Trophoblast cell (in vitro differentiated cells and primary cell): Measurements from ENCODE around the gene ADRM1.

Experiments used
- DNase-seq, 2 donors: peaks; one replicate each; pipeline ENCODE4 v3.0.0-alpha.2; 2016
- H2AFZ ChIP-seq: 2 replicates; pipeline ENCODE4 v1.6.1; 2013; ENCODE audit warnings: low read length, moderate library complexity, mild to moderate bottlenecking; ENCODE audit not compliant: insufficient read depth, poor library complexity
- H2AK5ac ChIP-seq: 2 replicates; pipeline ENCODE4 v1.6.1; 2013; ENCODE audit warnings: mild to moderate bottlenecking, low read length
- H2BK120ac ChIP-seq: 2 replicates; pipeline ENCODE4 v1.6.1; 2013; ENCODE audit warnings: low read length, mild to moderate bottlenecking, moderate library complexity; ENCODE audit not compliant: insufficient read depth, poor library complexity
- H2BK12ac ChIP-seq: 2 replicates; pipeline ENCODE4 v1.6.1; 2013; ENCODE audit warnings: mild to moderate bottlenecking, low read length, moderate library complexity
- H2BK5ac ChIP-seq: 2 replicates; pipeline ENCODE4 v1.6.1; 2013; ENCODE audit warnings: low read length, low read depth, moderate library complexity, mild to moderate bottlenecking; ENCODE audit not compliant: poor library complexity
- H3K14ac ChIP-seq: 2 replicates; pipeline ENCODE4 v1.6.1; 2013; ENCODE audit warnings: mild to moderate bottlenecking, low read length
- H3K18ac ChIP-seq: 2 replicates; pipeline ENCODE4 v1.6.1; 2013; ENCODE audit warnings: mild to moderate bottlenecking, low read length
- H3K23ac ChIP-seq: 2 replicates; pipeline ENCODE4 v1.6.1; 2013; ENCODE audit warnings: low read length
- H3K27ac ChIP-seq: 2 replicates; pipeline ENCODE4 v1.5.1; 2013; ENCODE audit warnings: low read depth, mild to moderate bottlenecking, inconsistent platforms, low read length, moderate library complexity
- H3K27me3 ChIP-seq: 2 replicates; pipeline ENCODE4 v1.6.1; 2013; ENCODE audit warnings: inconsistent platforms, mild to moderate bottlenecking, low read length, moderate library complexity; ENCODE audit not compliant: insufficient read depth
- H3K36me3 ChIP-seq, 2 experiments: 1 replicate in 1 of 2; 2 replicates in 1 of 2; pipeline ENCODE4 v1.6.1; 2013; ENCODE audit warnings: low read length in 2 of 2, mild to moderate bottlenecking in 2 of 2, moderate library complexity in 1 of 2; ENCODE audit not compliant: insufficient read depth in 2 of 2, control insufficient read depth in 1 of 2
- H3K4ac ChIP-seq: 2 replicates; pipeline ENCODE4 v1.6.1; 2013; ENCODE audit warnings: low read depth, mild to moderate bottlenecking, low read length, moderate library complexity
- H3K4me1 ChIP-seq, 2 experiments: 1 replicate in 1 of 2; 2 replicates in 1 of 2; pipeline ENCODE4 v1.6.1; 2013; ENCODE audit warnings: low read length in 2 of 2, mild to moderate bottlenecking in 2 of 2, moderate library complexity in 1 of 2; ENCODE audit not compliant: insufficient read depth in 2 of 2, control insufficient read depth in 1 of 2
- H3K4me2 ChIP-seq: 2 replicates; pipeline ENCODE4 v1.6.1; 2013; ENCODE audit warnings: inconsistent platforms, mild to moderate bottlenecking, low read length, moderate library complexity
- H3K4me3 ChIP-seq: 2 replicates; pipeline ENCODE4 v1.5.1; 2013; ENCODE audit warnings: mild to moderate bottlenecking, low read depth, low read length, inconsistent platforms
- H3K79me1 ChIP-seq: one replicate; pipeline ENCODE4 v1.6.1; 2013; ENCODE audit warnings: low read length
- H3K79me2 ChIP-seq: 2 replicates; pipeline ENCODE4 v1.6.1; 2013; ENCODE audit warnings: low read length, mild to moderate bottlenecking; ENCODE audit not compliant: control insufficient read depth, insufficient read depth, poor library complexity
- H3K9ac ChIP-seq: 2 replicates; pipeline ENCODE4 v1.6.1; 2013; ENCODE audit warnings: mild to moderate bottlenecking, low read length
- H3K9me3 ChIP-seq: 2 replicates; pipeline ENCODE4 v1.6.1; 2013; ENCODE audit warnings: low read depth, mild to moderate bottlenecking, control low read depth, inconsistent platforms, low read length; ENCODE audit not compliant: insufficient read depth
- H4K12ac ChIP-seq: 2 replicates; pipeline ENCODE4 v1.6.1; 2013; ENCODE audit warnings: low read depth, mild to moderate bottlenecking, low read length, moderate library complexity
- H4K8ac ChIP-seq: 2 replicates; pipeline ENCODE4 v1.6.1; 2013; ENCODE audit warnings: low read depth, mild to moderate bottlenecking, low read length, moderate library complexity
- H4K91ac ChIP-seq: one replicate; pipeline ENCODE4 v1.6.1; 2013; ENCODE audit warnings: low read depth, mild to moderate bottlenecking, low read length, moderate library complexity
- WGBS: extraction: QIAGEN DNeasy Blood & Tissue Kit; methylation state at CpG from one replicate; pipeline ENCODE4 v1.1.7; 2013; ENCODE audit warnings: missing lambda C conversion rate; ENCODE audit not compliant: insufficient read length, insufficient coverage; ENCODE audit errors: extremely low coverage; 5-methylcytosine and 5-hydroxymethylcytosine counted together

ADRM1 gene

DNA sequence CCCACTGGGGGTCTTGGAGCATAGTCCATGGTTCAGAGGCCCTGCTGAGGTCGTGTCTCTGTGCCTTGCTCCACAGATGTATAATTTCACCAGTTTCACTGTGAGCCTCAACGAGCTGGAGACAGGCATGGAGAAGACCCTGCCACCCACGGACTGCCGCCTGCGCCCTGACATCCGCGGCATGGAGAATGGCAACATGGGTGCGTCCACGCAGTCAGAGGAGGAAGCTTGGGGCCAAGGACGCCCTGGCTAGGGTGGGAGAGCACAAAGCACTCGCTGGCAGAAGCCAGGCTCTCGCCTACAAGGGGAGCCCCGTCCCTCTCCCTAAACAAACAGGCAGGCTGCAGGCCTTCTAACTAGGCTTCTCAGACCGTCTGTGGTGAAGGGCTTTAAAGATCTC lies 13.7 kb upstream of the ADRM1 start:
- DNase-seq = no peak
- Histone ChIP-seq H3K9ac (no peak overlapping the region), H3K4me3 (no peak overlapping the region), H3K14ac (no peak overlapping the region), H3K4ac (no peak overlapping the region), H4K91ac (no peak overlapping the region), H2BK120ac (no peak overlapping the region), H3K36me3 (peaks cover 51 to 52% of the 10 kb centered on the region in 2 experiments), H4K8ac (no peak overlapping the region), H3K27me3 (no peaks in the 10 kb centered on the region), H3K27ac (no peak overlapping the region), H3K79me2 (no peaks in the 10 kb centered on the region), H3K4me1 (peaks cover 4 to 11% of the 10 kb centered on the region in 2 experiments), H3K23ac (no peak overlapping the region), H2AK5ac (no peak overlapping the region), H3K4me2 (no peak overlapping the region), H2AFZ (no peak overlapping the region), H3K79me1 (no peaks in the 10 kb centered on the region), H3K9me3 (no peaks in the 10 kb centered on the region), H4K12ac (no peak overlapping the region), H2BK5ac (no peak overlapping the region), H3K18ac (no peak overlapping the region), H2BK12ac (no peak overlapping the region)
- WGBS = no CpG with 5 or more reads among the region's 14 CpGs

- H3K79me1 ChIP-seq = no peaks in the 10 kb centered on the region
- H3K14ac ChIP-seq = no peak overlapping the region
- H3K9me3 ChIP-seq = peaks cover 2% of the 10 kb centered on the region
- H3K36me3 ChIP-seq = peaks cover 51 to 54% of the 10 kb centered on the region in 2 experiments
- H3K18ac ChIP-seq = no peak overlapping the region
- no peak overlapping the region for H4K91ac ChIP-seq
- H3K27ac ChIP-seq = no peak overlapping the region
- no peak overlapping the region for H4K12ac ChIP-seq
- no peak overlapping the region for H2BK12ac ChIP-seq
- no peak overlapping the region for H2BK5ac ChIP-seq
- H2AFZ ChIP-seq = no peak overlapping the region
- H4K8ac ChIP-seq = no peak overlapping the region
- H3K4me2 ChIP-seq = no peak overlapping the region
- H3K23ac ChIP-seq = no peak overlapping the region
- H2BK120ac ChIP-seq = no peak overlapping the region
- H3K79me2 ChIP-seq = no peaks in the 10 kb centered on the region
- H2AK5ac ChIP-seq = no peak overlapping the region
- peaks cover 4 to 11% of the 10 kb centered on the region in 2 experiments for H3K4me1 ChIP-seq
- no peak for DNase-seq
- no CpG with 5 or more reads among the region's 8 CpGs for WGBS
- no peak overlapping the region for H3K4ac ChIP-seq
- H3K27me3 ChIP-seq = no peaks in the 10 kb centered on the region
- H3K9ac ChIP-seq = no peak overlapping the region
- H3K4me3 ChIP-seq = no peak overlapping the region
Observed at GRCh38 chr20:62289898-62290297, 12.9 kb upstream of the ADRM1 start.

GRCh38 chr20:62291251-62292066 lies 11.3 kb upstream of the ADRM1 start:
- H2BK120ac ChIP-seq = no peak overlapping the region
- H3K27ac ChIP-seq = no peak overlapping the region

DNA sequence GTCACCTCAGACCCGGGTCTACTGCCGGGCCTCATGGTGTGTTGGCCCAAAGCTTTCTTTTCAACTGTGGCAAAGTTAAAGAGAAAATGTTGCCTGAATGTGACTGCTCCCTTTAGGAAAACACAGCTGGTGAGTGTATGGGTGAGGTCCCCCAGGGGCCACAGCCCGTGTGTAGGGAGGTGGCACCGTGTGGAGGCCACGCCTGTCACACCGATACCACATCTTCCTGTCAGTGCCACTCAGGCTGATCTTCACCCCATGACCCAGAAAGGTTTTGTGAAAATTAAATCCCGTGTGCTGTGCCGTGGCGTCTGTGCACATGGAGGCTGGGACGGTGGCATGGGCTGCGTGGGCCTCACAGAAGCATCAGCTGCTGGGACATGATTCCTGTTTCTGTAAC lies 10.7 kb upstream of the ADRM1 start:
- no peak overlapping the region for H2AK5ac ChIP-seq
- no peak overlapping the region for H3K14ac ChIP-seq
- DNase-seq = no peak
- no CpG with 5 or more reads among the region's 11 CpGs for WGBS
- peaks cover 6% of the 10 kb centered on the region for H3K9me3 ChIP-seq
- H2BK120ac ChIP-seq = no peak overlapping the region
- no peak overlapping the region for H4K12ac ChIP-seq
- no peak overlapping the region for H3K4me3 ChIP-seq
- no peak overlapping the region for H4K8ac ChIP-seq
- H3K18ac ChIP-seq = no peak overlapping the region
- H3K9ac ChIP-seq = no peak overlapping the region
- H2BK5ac ChIP-seq = no peak overlapping the region
- H3K4ac ChIP-seq = no peak overlapping the region
- H3K4me2 ChIP-seq = no peak overlapping the region
- H3K79me2 ChIP-seq = no peaks in the 10 kb centered on the region
- H3K4me1 ChIP-seq = peaks cover under 1 to 5% of the 10 kb centered on the region in 2 experiments
- H4K91ac ChIP-seq = no peak overlapping the region
- peaks cover 51 to 58% of the 10 kb centered on the region in 2 experiments for H3K36me3 ChIP-seq
- H3K27ac ChIP-seq = no peak overlapping the region
- no peaks in the 10 kb centered on the region for H3K27me3 ChIP-seq
- H2AFZ ChIP-seq = no peak overlapping the region
- no peak overlapping the region for H2BK12ac ChIP-seq
- H3K23ac ChIP-seq = no peak overlapping the region
- no peaks in the 10 kb centered on the region for H3K79me1 ChIP-seq

More at GRCh38 chr20:62291251-62292066, 11.3 kb upstream of the ADRM1 start:
- no CpG with 5 or more reads among the region's 29 CpGs for WGBS
- no peak overlapping the region for H3K4me3 ChIP-seq
- H3K27me3 ChIP-seq = no peaks in the 10 kb centered on the region
- no peak overlapping the region for H2BK12ac ChIP-seq
- no peak overlapping the region for H2AFZ ChIP-seq
- H3K79me2 ChIP-seq = no peaks in the 10 kb centered on the region
- H3K36me3 ChIP-seq = peaks cover 56 to 57% of the 10 kb centered on the region in 2 experiments
- H3K14ac ChIP-seq = no peak overlapping the region
- H4K91ac ChIP-seq = no peak overlapping the region
- no peak overlapping the region for H3K18ac ChIP-seq
- H3K79me1 ChIP-seq = no peaks in the 10 kb centered on the region
- no peak overlapping the region for H4K12ac ChIP-seq
- H2AK5ac ChIP-seq = no peak overlapping the region
- peaks cover 4% of the 10 kb centered on the region in 2 experiments for H3K4me1 ChIP-seq
- no peak for DNase-seq
- no peak overlapping the region for H3K4ac ChIP-seq
- no peak overlapping the region for H4K8ac ChIP-seq
- no peak overlapping the region for H3K9ac ChIP-seq
- H3K23ac ChIP-seq = no peak overlapping the region
- no peak overlapping the region for H3K4me2 ChIP-seq
- peaks cover 4% of the 10 kb centered on the region for H3K9me3 ChIP-seq
- no peak overlapping the region for H2BK5ac ChIP-seq
